GM10248 (cell line): Measurements from ENCODE around the gene EREG.

Source experiments
- CTCF ChIA-PET: fragments of 300-600 bp; sonication (Branson Sonifier 250); formaldehyde crosslinking; extraction: SDS; loops from one replicate; lab custom pipeline; 2021; ENCODE audit warnings: antibody characterized with exemption; lab: Yijun Ruan, JAX
- POLR2A ChIA-PET: fragments of 350-650 bp; sonication (Branson Sonifier 250); formaldehyde crosslinking; extraction: SDS; loops from one replicate; lab custom pipeline; 2020; ENCODE audit warnings: antibody characterized with exemption; lab: Yijun Ruan, JAX
- DNase-seq: peaks from one replicate; pipeline ENCODE4 v3.0.0; 2012; ENCODE audit errors: extremely low spot score
- CTCF ChIP-seq: IDR thresholded peaks from 2 replicates; pipeline ENCODE4 v1.5.1; 2012; ENCODE audit warnings: mild to moderate bottlenecking, low read depth; ENCODE audit errors: extremely low read depth, missing control alignments, control extremely low read depth

The EREG gene

GRCh38 chr4:74376888-74377483 is 12.0 kb downstream of the EREG start:
- ChIA-PET CTCF (interaction anchor here (1.1 to 3.8 kb wide), 4 partner anchors 17 to 299 kb away, joined by 3 to 14 read pairs (median 8); no protein-coding TSS in a partner anchor), POLR2A (interaction anchor here (0.7 kb wide), 1 partner anchor 433 kb away, joined by 5 read pairs; no protein-coding TSS in a partner anchor)
- DNase-seq: peak; percentile 41
- peak; percentile 41 for TF ChIP-seq CTCF

- CTCF ChIA-PET: interaction anchor here (1.0 to 3.8 kb wide), 6 partner anchors 14 to 297 kb away, joined by 3 to 14 read pairs (median 4); no protein-coding TSS in a partner anchor
- no peak for TF ChIP-seq CTCF
- DNase-seq: no peak
- POLR2A ChIA-PET: interaction anchor here (0.7 kb wide), 1 partner anchor 432 kb away, joined by 5 read pairs; no protein-coding TSS in a partner anchor
Observed at GRCh38 chr4:74377714-74378113, 12.8 kb downstream of the EREG start.

- POLR2A ChIA-PET: no interaction called here
- TF ChIP-seq CTCF: no peak
- CTCF ChIA-PET: interaction anchor here (0.7 to 3.8 kb wide), 7 partner anchors 15 to 1470 kb away, joined by 3 to 14 read pairs (median 3); no protein-coding TSS in a partner anchor
- no peak for DNase-seq
Observed at GRCh38 chr4:74378573-74378972, 13.6 kb downstream of the EREG start.

GRCh38 chr4:74379912-74380311 is 15.0 kb downstream of the EREG start:
- TF ChIP-seq CTCF: no peak
- POLR2A ChIA-PET: no interaction called here
- CTCF ChIA-PET: interaction anchor here (2.2 kb wide), 1 partner anchor 243 kb away, joined by 5 read pairs; no protein-coding TSS in a partner anchor
- DNase-seq: no peak

GRCh38 chr4:74385386-74385785 is 20.4 kb downstream of the EREG start:
- ChIA-PET CTCF (interaction anchor here (0.7 to 1.1 kb wide), 2 partner anchors 9 to 14 kb away, joined by 3 to 4 read pairs; no protein-coding TSS in a partner anchor), POLR2A (no interaction called here)
- no peak for DNase-seq
- TF ChIP-seq CTCF: no peak

GRCh38 chr4:74386159-74386558 is 21.2 kb downstream of the EREG start:
- POLR2A ChIA-PET: no interaction called here
- CTCF ChIA-PET: no interaction called here
- DNase-seq: no peak
- TF ChIP-seq CTCF: no peak
